HepG2 (cell line): ENCODE results near the gene QSOX2. TPM values are rescaled to one million over a fixed set of nuclear protein-coding genes. Genes with fewer than 3 reads are reported as not detected.

Experiments used
- ATAC-seq: fragments of 200-7000 bp; cut with Tn5 transposase; 3 replicates; pipeline ENCODE4 v1.9.1; 2020; ENCODE audit warnings: mild to moderate bottlenecking, moderate library complexity
- BruUV-seq: library from RNA; stranded (reverse); fragments of 400-500 nt; replicated peaks from 2 replicates; lab custom pipeline; 2021; lab: Mats Ljungman, UMichigan
- CTCF ChIA-PET: fragments of 300-600 bp; formaldehyde crosslinking; extraction: SDS; loops from one replicate; lab custom pipeline; 2021; ENCODE audit warnings: low total read pairs, inconsistent platforms, low intra/inter-chr PET ratio; lab: Yijun Ruan, JAX
- POLR2A ChIA-PET: fragments of 350-600 bp; sonication (Branson Sonifier 250); formaldehyde crosslinking; loops from one replicate; lab custom pipeline; 2020; ENCODE audit warnings: antibody characterized with exemption, inconsistent platforms; lab: Yijun Ruan, JAX
- DNase-seq: peaks from one replicate; pipeline ENCODE4 v3.0.0-alpha.2; 2015; ENCODE audit warnings: low spot score
- FAIRE-seq: peaks from 3 replicates; lab custom pipeline; 2011; peaks lifted over from hg19 to GRCh38; lab: Jason Lieb, UNC
- H2AFZ ChIP-seq: one replicate; pipeline ENCODE4 v1.6.1; 2011; ENCODE audit warnings: low read length, inconsistent platforms
- H3K27ac ChIP-seq: fragments of 300-600 bp; 3 replicates; pipeline ENCODE4 v1.8.0; 2011; ENCODE audit warnings: mixed run types, mild to moderate bottlenecking, mixed read lengths, low read length, inconsistent platforms; ENCODE audit not compliant: insufficient read depth; ENCODE audit errors: extremely low read length
- H3K27me3 ChIP-seq, 2 experiments: fragments of 200-600 bp in 1 of 2; 2 replicates in 1 of 2; 3 replicates in 1 of 2; pipeline versions ENCODE4 v1.6.0 to v1.8.0; 2011; ENCODE audit warnings: low read length in 2 of 2, mild to moderate bottlenecking in 2 of 2, moderate library complexity in 2 of 2, inconsistent platforms in 1 of 2; ENCODE audit not compliant: insufficient read depth in 2 of 2, control insufficient read depth in 1 of 2
- H3K36me3 ChIP-seq, 2 experiments: fragments of 200-600 bp in 1 of 2; replicated peaks in 1 of 2; 2 replicates in 1 of 2; 3 replicates in 1 of 2; pipeline versions ENCODE4 v1.5.1 to v1.8.0; 2011; ENCODE audit warnings: low read length in 2 of 2, inconsistent platforms in 1 of 2; ENCODE audit not compliant: insufficient read depth in 2 of 2, control insufficient read depth in 1 of 2
- H3K4me1 ChIP-seq: 2 replicates; pipeline ENCODE4 v1.5.1; 2012; ENCODE audit warnings: low read length, inconsistent platforms; ENCODE audit not compliant: insufficient read depth
- H3K4me2 ChIP-seq: 2 replicates; pipeline ENCODE4 v1.6.0; 2011; ENCODE audit warnings: low read depth, low read length, inconsistent platforms
- H3K4me3 ChIP-seq, 3 experiments: fragments of 200-600 bp in 1 of 3; sonication (generic), shearing (Covaris generic) in 1 of 3; replicated peaks in 1 of 3; 2 replicates each; pipeline ENCODE4 v1.5.1; 2011 to 2016; ENCODE audit warnings: low read length in 3 of 3, inconsistent platforms in 2 of 3, low read depth in 2 of 3, mild to moderate bottlenecking in 2 of 3, control low read depth in 1 of 3, mixed read lengths in 1 of 3; ENCODE audit not compliant: insufficient read depth in 1 of 3
- H3K79me2 ChIP-seq: one replicate; pipeline ENCODE4 v1.6.1; 2011; ENCODE audit warnings: low read length, inconsistent platforms; ENCODE audit not compliant: insufficient read depth
- H3K9ac ChIP-seq: 2 replicates; pipeline ENCODE4 v1.6.0; 2011; ENCODE audit warnings: mild to moderate bottlenecking, low read depth, low read length, inconsistent platforms; ENCODE audit not compliant: insufficient read depth
- H3K9me3 ChIP-seq: 2 replicates; pipeline ENCODE4 v1.5.1; 2012; ENCODE audit warnings: mild to moderate bottlenecking, low read length
- H4K20me1 ChIP-seq: 2 replicates; pipeline ENCODE4 v1.6.0; 2011; ENCODE audit warnings: inconsistent platforms, mild to moderate bottlenecking, low read length, moderate library complexity; ENCODE audit not compliant: insufficient read depth
- ATF4 ChIP-seq, 2 experiments: fragments of 450-650 bp in 1 of 2; sonication (generic) in 1 of 2; formaldehyde crosslinking; IDR thresholded peaks; 2 replicates each; pipeline versions ENCODE4 v1.5.0 to v1.8.0; 2020 to 2022; ENCODE audit warnings: mild to moderate bottlenecking in 1 of 2, missing genetic modification reagents in 1 of 2
- DBP ChIP-seq: sonication (generic); formaldehyde crosslinking; IDR thresholded peaks from 2 replicates; pipeline ENCODE4 v1.4.0; 2020; ENCODE audit warnings: missing genetic modification reagents; ENCODE audit errors: not compliant biosample characterization
- HCFC1 ChIP-seq: fragments of 150-350 bp; IDR thresholded peaks from 2 replicates; pipeline ENCODE4 v1.6.1; 2014; ENCODE audit warnings: low read depth, low read length
- HMGA1 ChIP-seq: sonication (generic); formaldehyde crosslinking; conservative IDR thresholded peaks from 2 replicates; pipeline ENCODE4 v1.4.0; 2020; ENCODE audit warnings: missing genetic modification reagents
- MAX ChIP-seq: IDR thresholded peaks from 2 replicates; pipeline ENCODE4 v1.6.1; 2012; ENCODE audit warnings: inconsistent platforms
- NFYB ChIP-seq: sonication (generic); formaldehyde crosslinking; IDR thresholded peaks from 2 replicates; pipeline ENCODE4 v1.4.0; 2020; ENCODE audit warnings: missing genetic modification reagents
- SNAPC4 ChIP-seq: sonication (generic); formaldehyde crosslinking; IDR thresholded peaks from 2 replicates; pipeline ENCODE4 v1.4.0; 2020; ENCODE audit warnings: mild to moderate bottlenecking, missing genetic modification reagents
- ZNF343 ChIP-seq: sonication (generic); formaldehyde crosslinking; IDR thresholded peaks from 2 replicates; pipeline ENCODE4 v1.4.0; 2020; ENCODE audit warnings: mild to moderate bottlenecking, missing genetic modification reagents
- ZNF619 ChIP-seq: sonication (generic); formaldehyde crosslinking; IDR thresholded peaks from 2 replicates; pipeline ENCODE4 v1.4.0; 2020; ENCODE audit warnings: mild to moderate bottlenecking, missing genetic modification reagents
- ZNF646 ChIP-seq: sonication (generic); formaldehyde crosslinking; IDR thresholded peaks from 2 replicates; pipeline ENCODE4 v1.9.0; 2021; ENCODE audit warnings: mild to moderate bottlenecking, missing genetic modification reagents
- WGBS: methylation state at CpG from one replicate; pipeline ENCODE4 v1.1.6; 2017; ENCODE audit warnings: low lambda C conversion rate; 5-methylcytosine and 5-hydroxymethylcytosine counted together
- in situ Hi-C: cut with HindIII; loops from 2 replicates; pipeline ENCODE4 v1.10.0; 2017; ENCODE audit warnings: low pct_unique_long_range_greater_than_20kb; ENCODE audit not compliant: extremely low pct_ligation_motif_present
- intact Hi-C: fragments of 100-400 bp; cut with micrococcal nuclease; formaldehyde crosslinking; loops from one replicate; pipeline ENCODE4 v1.10.0; 2022; ENCODE audit not compliant: unreplicated experiment
- polyA plus RNA-seq, 8 experiments: library from polyadenylated mRNA; depleted of rRNA in 3 of 8; stranded (reverse) in 7 of 8; unstranded in 1 of 8; fragments of >200 nt; fragmentation: Illumina TruSeq in 4 of 8; extraction: Trizol in 4 of 8; gene quantifications; 2 replicates each; pipeline versions ENCODE4 v1.2.1 to v1.2.3, GENCODE V29; 2011 to 2016; ENCODE audit warnings: low read depth in 4 of 8, missing spikeins in 1 of 8, mixed read lengths in 1 of 8; ENCODE audit not compliant: insufficient read depth in 1 of 8
- total RNA-seq, 5 experiments: library from RNA; depleted of rRNA; stranded (reverse); fragments of >200 nt; fragmentation: Illumina TruSeq; extraction: Trizol; gene quantifications; 2 replicates each; pipeline ENCODE4 v1.2.3, GENCODE V29; 2016; ENCODE audit warnings: low read depth in 1 of 5

The QSOX2 gene
- total and polyA plus RNA-seq, 2 of the 13 experiments (the other 11 are each of a cell fraction or from before 2014, with no cell fraction given), result 27.1 to 42.1 TPM

GRCh38 chr9:136173648-136174290 is 71.8 kb downstream of the QSOX2 start:
- intact Hi-C loops, result no loop called here
- H3K4me3 ChIP-seq, result no peak overlapping the region
- no peak for ATAC-seq
- TF ChIP-seq ATF4 (CRISPR knock-in tag; IDR thresholded peaks at IDR 0.05) (no peak), NFYB (CRISPR knock-in tag) (no peak), HCFC1 (no peak), DBP (CRISPR knock-in tag) (no peak), SNAPC4 (no peak), HMGA1 (CRISPR knock-in tag) (no peak), ZNF343 (CRISPR knock-in tag) (no peak), MAX (no peak), ZNF646 (CRISPR knock-in tag) (no peak), ZNF619 (CRISPR knock-in tag) (no peak)

More at GRCh38 chr9:136173648-136174290, 71.8 kb downstream of the QSOX2 start:
- ChIA-PET POLR2A (no interaction called here), CTCF (no interaction called here)
- Histone ChIP-seq H3K27ac (no peak overlapping the region), H3K9ac (no peak overlapping the region), H3K36me3 (no peaks in the 10 kb centered on the region), H3K4me2 (no peak overlapping the region), H3K9me3 (no peaks in the 10 kb centered on the region), H2AFZ (no peak overlapping the region), H3K4me1 (peaks cover 45% of the 10 kb centered on the region), H3K79me2 (no peaks in the 10 kb centered on the region), H3K27me3 (peaks cover 4 to 15% of the 10 kb centered on the region in 2 experiments; a peak in 3 of 5 replicates), H4K20me1 (no peaks in the 10 kb centered on the region)
- FAIRE-seq (no peak), DNase-seq (no peak)
- BruUV-seq, result no TSS peak
- in situ Hi-C loops, result loop anchor here (10.0 kb wide), 1 partner anchor 111 kb away; no protein-coding TSS in a partner anchor
- 41% methylated on average over 12 of the region's 14 CpGs for WGBS
